WTC11 (cell line): ENCODE results near the gene HCST. TPM values are rescaled to one million over a fixed set of nuclear protein-coding genes. Genes with fewer than 3 reads are reported as not detected.

Source experiments
- ATAC-seq: fragments of 200-7000 bp; cut with Tn5 transposase; 2 replicates; pipeline ENCODE4 v1.10.0; 2021; ENCODE audit warnings: mild to moderate bottlenecking, moderate library complexity
- CTCF ChIA-PET: fragments of 300-600 bp; sonication (Branson Sonifier 250); formaldehyde crosslinking; loops from one replicate; lab custom pipeline; 2021; ENCODE audit warnings: antibody characterized with exemption; lab: Charles Lee
- POLR2A ChIA-PET: fragments of 350-600 bp; sonication (Branson Sonifier 250); formaldehyde crosslinking; loops from one replicate; lab custom pipeline; 2021; ENCODE audit warnings: antibody characterized with exemption; lab: Charles Lee
- DNase-seq: peaks from one replicate; pipeline ENCODE4 v3.0.0; 2021; ENCODE audit warnings: low spot score
- H3K27ac Mint-ChIP-seq: 2 replicates; pipeline ENCODE4 v1.8.0; 2021; ENCODE audit warnings: mixed read lengths
- H3K27me3 Mint-ChIP-seq: 2 replicates; pipeline ENCODE4 v1.8.0; 2021; ENCODE audit warnings: low read depth, mild to moderate bottlenecking, moderate library complexity, mixed read lengths
- H3K36me3 Mint-ChIP-seq: 2 replicates; pipeline ENCODE4 v1.8.0; 2021; ENCODE audit warnings: mixed read lengths
- H3K4me1 Mint-ChIP-seq: 2 replicates; pipeline ENCODE4 v1.8.0; 2022; ENCODE audit warnings: mixed read lengths
- H3K4me3 Mint-ChIP-seq: 2 replicates; pipeline ENCODE4 v1.8.0; 2021; ENCODE audit warnings: mild to moderate bottlenecking, moderate library complexity, mixed read lengths
- H3K9me3 Mint-ChIP-seq: 2 replicates; pipeline ENCODE4 v1.8.0; 2021; ENCODE audit warnings: mixed read lengths
- ATF1 ChIP-seq: sonication (generic); formaldehyde crosslinking; IDR thresholded peaks from 2 replicates; pipeline ENCODE4 v1.8.1; 2023; ENCODE audit warnings: mild to moderate bottlenecking, moderate library complexity, missing genetic modification reagents
- CREM ChIP-seq: sonication (generic); formaldehyde crosslinking; IDR thresholded peaks from 2 replicates; pipeline ENCODE4 v1.8.1; 2022; ENCODE audit warnings: mild to moderate bottlenecking, missing genetic modification reagents, moderate library complexity
- ELF4 ChIP-seq: sonication (generic); formaldehyde crosslinking; IDR thresholded peaks from 2 replicates; pipeline ENCODE4 v1.8.1; 2022; ENCODE audit warnings: low read depth, mild to moderate bottlenecking, moderate library complexity, missing genetic modification reagents
- ESRRA ChIP-seq: sonication (generic); formaldehyde crosslinking; IDR thresholded peaks from 2 replicates; pipeline ENCODE4 v1.8.1; 2022; ENCODE audit warnings: mild to moderate bottlenecking, missing genetic modification reagents, borderline replicate concordance
- FOXP1 ChIP-seq: sonication (generic); formaldehyde crosslinking; IDR thresholded peaks from 2 replicates; pipeline ENCODE4 v1.8.0; 2022; ENCODE audit warnings: missing genetic modification reagents, mild to moderate bottlenecking, moderate library complexity, borderline replicate concordance
- GTF2I ChIP-seq: fragments of 250-450 bp; sonication (Bioruptor Pico); conservative IDR thresholded peaks from 2 replicates; pipeline ENCODE4 v1.4.0; 2021; ENCODE audit warnings: mild to moderate bottlenecking
- IRF1 ChIP-seq: sonication (generic); formaldehyde crosslinking; IDR thresholded peaks from 2 replicates; pipeline ENCODE4 v1.8.0; 2023; ENCODE audit warnings: missing genetic modification reagents
- JAZF1 ChIP-seq: fragments of 250-450 bp; sonication (Bioruptor Pico); IDR thresholded peaks from 2 replicates; pipeline ENCODE4 v1.9.0; 2021; ENCODE audit warnings: moderate library complexity, mild to moderate bottlenecking, inconsistent platforms
- JUN ChIP-seq: sonication (generic); formaldehyde crosslinking; IDR thresholded peaks from 2 replicates; pipeline ENCODE4 v1.8.0; 2023; ENCODE audit warnings: mild to moderate bottlenecking, missing genetic modification reagents
- PREB ChIP-seq: sonication (generic); formaldehyde crosslinking; IDR thresholded peaks from 2 replicates; pipeline ENCODE4 v1.8.1; 2022; ENCODE audit warnings: mild to moderate bottlenecking, missing genetic modification reagents, moderate library complexity, borderline replicate concordance
- PRRX2 ChIP-seq: fragments of 250-450 bp; sonication (Bioruptor Pico); IDR thresholded peaks from 2 replicates; pipeline ENCODE4 v1.8.0; 2021; ENCODE audit warnings: mild to moderate bottlenecking
- RELA ChIP-seq: sonication (generic); formaldehyde crosslinking; IDR thresholded peaks from 2 replicates; pipeline ENCODE4 v1.8.1; 2022; ENCODE audit warnings: missing genetic modification reagents, mild to moderate bottlenecking, borderline replicate concordance
- SMAD3 ChIP-seq: sonication (generic); formaldehyde crosslinking; IDR thresholded peaks from 2 replicates; pipeline ENCODE4 v1.8.0; 2022; ENCODE audit warnings: missing genetic modification reagents, mild to moderate bottlenecking, borderline replicate concordance
- TEAD1 ChIP-seq: sonication (generic); formaldehyde crosslinking; IDR thresholded peaks from 2 replicates; pipeline ENCODE4 v1.8.0; 2022; ENCODE audit warnings: mild to moderate bottlenecking, missing genetic modification reagents
- TEAD4 ChIP-seq: sonication (generic); formaldehyde crosslinking; IDR thresholded peaks from 2 replicates; pipeline ENCODE4 v1.8.0; 2022; ENCODE audit warnings: mild to moderate bottlenecking, missing genetic modification reagents
- ZBTB43 ChIP-seq: sonication (generic); formaldehyde crosslinking; IDR thresholded peaks from 2 replicates; pipeline ENCODE4 v1.8.1; 2023; ENCODE audit warnings: mild to moderate bottlenecking, missing genetic modification reagents
- ZMAT4 ChIP-seq: fragments of 250-450 bp; sonication (Bioruptor Pico); IDR thresholded peaks from 2 replicates; pipeline ENCODE4 v1.9.0; 2021; ENCODE audit warnings: mild to moderate bottlenecking
- ZNF138 ChIP-seq: sonication (generic); formaldehyde crosslinking; conservative IDR thresholded peaks from 2 replicates; pipeline ENCODE4 v1.8.1; 2022; ENCODE audit warnings: mild to moderate bottlenecking, moderate library complexity, missing genetic modification reagents
- ZNF219 ChIP-seq: sonication (generic); formaldehyde crosslinking; IDR thresholded peaks from 2 replicates; pipeline ENCODE4 v1.8.0; 2023; ENCODE audit warnings: missing genetic modification reagents, mild to moderate bottlenecking, borderline replicate concordance
- ZNF263 ChIP-seq: sonication (generic); formaldehyde crosslinking; IDR thresholded peaks from 2 replicates; pipeline ENCODE4 v1.8.1; 2022; ENCODE audit warnings: low read depth, mild to moderate bottlenecking, moderate library complexity, missing genetic modification reagents
- ZNF281 ChIP-seq: sonication (generic); formaldehyde crosslinking; IDR thresholded peaks from 2 replicates; pipeline ENCODE4 v1.8.0; 2023; ENCODE audit warnings: mild to moderate bottlenecking, missing genetic modification reagents
- ZNF317 ChIP-seq: sonication (generic); formaldehyde crosslinking; IDR thresholded peaks from 2 replicates; pipeline ENCODE4 v1.8.1; 2023; ENCODE audit warnings: low read depth, mild to moderate bottlenecking, moderate library complexity, missing genetic modification reagents, borderline replicate concordance
- ZNF396 ChIP-seq: fragments of 250-450 bp; sonication (Bioruptor Pico); IDR thresholded peaks from 2 replicates; pipeline ENCODE4 v1.8.0; 2021; ENCODE audit warnings: mild to moderate bottlenecking, moderate library complexity, borderline replicate concordance
- ZNF671 ChIP-seq: fragments of 250-450 bp; sonication (Bioruptor Pico); IDR thresholded peaks from 2 replicates; pipeline ENCODE4 v1.8.0; 2021; ENCODE audit warnings: mild to moderate bottlenecking
- total RNA-seq: library from RNA; stranded (reverse); gene quantifications from 3 replicates; pipeline ENCODE4 v1.2.3, GENCODE V29; 2021
- TF ChIP-seq, protein P1 (sequence below): fragments of 250-450 bp; sonication (Bioruptor Pico); IDR thresholded peaks from 2 replicates; pipeline ENCODE4 v2.1.2; 2022; ENCODE audit warnings: mild to moderate bottlenecking, moderate library complexity

The HCST gene
- total RNA-seq, 1 experiment from 2014 or later, result 1.9 TPM

DNA sequence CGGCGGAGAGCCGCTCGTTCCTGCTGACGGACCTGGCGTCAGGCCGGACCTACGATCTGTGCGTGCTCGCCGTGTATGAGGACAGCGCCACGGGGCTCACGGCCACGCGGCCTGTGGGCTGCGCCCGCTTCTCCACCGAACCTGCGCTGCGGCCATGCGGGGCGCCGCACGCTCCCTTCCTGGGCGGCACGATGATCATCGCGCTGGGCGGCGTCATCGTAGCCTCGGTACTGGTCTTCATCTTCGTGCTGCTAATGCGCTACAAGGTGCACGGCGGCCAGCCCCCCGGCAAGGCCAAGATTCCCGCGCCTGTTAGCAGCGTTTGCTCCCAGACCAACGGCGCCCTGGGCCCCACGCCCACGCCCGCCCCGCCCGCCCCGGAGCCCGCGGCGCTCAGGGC lies 42.2 kb downstream of the HCST start:
- peaks cover 14% of the 10 kb centered on the region for H3K36me3 Mint-ChIP-seq
- no peak overlapping the region for H3K4me3 Mint-ChIP-seq
- TF ChIP-seq ELF4 (CRISPR knock-in tag), result no peak
- TF ChIP-seq CREM (CRISPR knock-in tag), result no peak
- TF ChIP-seq IRF1 (CRISPR knock-in tag), result no peak
- TF ChIP-seq PRRX2, result no peak
- no peak for TF ChIP-seq ATF1 (CRISPR knock-in tag)
- TF ChIP-seq, protein P1, sequence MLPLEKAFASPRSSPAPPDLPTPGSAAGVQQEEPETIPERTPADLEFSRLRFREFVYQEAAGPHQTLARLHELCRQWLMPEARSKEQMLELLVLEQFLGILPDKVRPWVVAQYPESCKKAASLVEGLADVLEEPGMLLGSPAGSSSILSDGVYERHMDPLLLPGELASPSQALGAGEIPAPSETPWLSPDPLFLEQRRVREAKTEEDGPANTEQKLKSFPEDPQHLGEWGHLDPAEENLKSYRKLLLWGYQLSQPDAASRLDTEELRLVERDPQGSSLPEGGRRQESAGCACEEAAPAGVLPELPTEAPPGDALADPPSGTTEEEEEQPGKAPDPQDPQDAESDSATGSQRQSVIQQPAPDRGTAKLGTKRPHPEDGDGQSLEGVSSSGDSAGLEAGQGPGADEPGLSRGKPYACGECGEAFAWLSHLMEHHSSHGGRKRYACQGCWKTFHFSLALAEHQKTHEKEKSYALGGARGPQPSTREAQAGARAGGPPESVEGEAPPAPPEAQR (CRISPR knock-in tag), result no peak
- TF ChIP-seq GTF2I (CRISPR knock-in tag), result no peak
- TF ChIP-seq SMAD3 (CRISPR knock-in tag), result no peak
- no peak for TF ChIP-seq ZNF263 (CRISPR knock-in tag)
- no peak for TF ChIP-seq ZMAT4 (CRISPR knock-in tag)
- no peak for TF ChIP-seq ZNF317 (CRISPR knock-in tag)
- TF ChIP-seq PREB (CRISPR knock-in tag), result no peak
- no peak for TF ChIP-seq ZNF396
- no peak for TF ChIP-seq TEAD1 (CRISPR knock-in tag)
- TF ChIP-seq RELA (CRISPR knock-in tag), result no peak
- TF ChIP-seq TEAD4 (CRISPR knock-in tag), result no peak
- TF ChIP-seq JUN, result no peak
- TF ChIP-seq ZNF281, result no peak
- H3K27ac Mint-ChIP-seq, result no peak overlapping the region
- no peak for DNase-seq
- no peak for ATAC-seq
- CTCF ChIA-PET, result interaction anchor here (0.6 to 0.9 kb wide), 2 partner anchors 75 to 270 kb away, joined by 4 to 5 read pairs; no protein-coding TSS in a partner anchor
- peaks cover 8% of the 10 kb centered on the region for H3K4me1 Mint-ChIP-seq
- no peaks in the 10 kb centered on the region for H3K27me3 Mint-ChIP-seq
- H3K9me3 Mint-ChIP-seq, result no peaks in the 10 kb centered on the region
- POLR2A ChIA-PET, result no interaction called here

DNA sequence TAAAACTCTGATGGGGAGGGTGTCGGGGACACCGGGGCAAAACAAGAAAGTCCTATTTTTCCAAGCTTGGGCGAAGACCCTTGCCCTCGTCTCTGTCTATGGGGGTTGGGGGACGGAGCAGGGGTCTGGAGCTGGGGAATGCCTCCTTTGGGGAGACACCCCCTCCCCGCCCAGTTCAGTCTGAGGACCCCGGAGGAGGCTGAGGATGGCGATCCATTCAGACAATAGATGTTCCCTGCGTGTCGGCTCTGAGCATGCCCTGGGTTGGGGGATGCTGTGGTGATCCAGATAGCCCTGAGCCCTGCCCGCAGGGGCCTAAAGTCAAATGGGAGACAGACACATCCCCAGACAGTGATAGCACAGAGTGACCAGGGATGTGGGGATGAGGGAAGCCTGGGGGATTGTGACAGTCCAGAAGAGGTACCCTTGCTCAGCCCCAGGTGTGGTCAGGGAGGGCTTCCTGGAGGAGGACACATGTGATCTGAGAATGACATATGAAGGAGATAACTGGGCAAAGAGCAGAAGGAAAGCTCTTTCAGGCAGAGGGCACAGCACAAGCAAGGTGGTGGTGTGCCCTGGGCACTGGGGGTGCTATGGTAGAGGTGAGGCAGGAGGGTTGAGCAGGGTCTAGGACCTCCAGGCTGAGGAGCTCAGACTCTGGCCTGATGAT lies 42.9 kb downstream of the HCST start:
- DNase-seq (no peak), ATAC-seq (no peak)
- Mint-ChIP-seq H3K4me3 (no peak overlapping the region), H3K4me1 (peaks cover 8% of the 10 kb centered on the region), H3K36me3 (peaks cover 14% of the 10 kb centered on the region), H3K27ac (no peak overlapping the region), H3K27me3 (no peaks in the 10 kb centered on the region; the same call in 1 of the 2 replicates), H3K9me3 (no peaks in the 10 kb centered on the region)
- ChIA-PET POLR2A (no interaction called here), CTCF (interaction anchor here (0.7 to 1.0 kb wide), 2 partner anchors 14 to 49 kb away, joined by 3 to 4 read pairs; partner anchors contain the start of gene SDHAF1)
- TF ChIP-seq ESRRA (CRISPR knock-in tag) (no peak), SMAD3 (CRISPR knock-in tag) (no peak), ZNF138 (CRISPR knock-in tag) (no peak), FOXP1 (no peak), ZNF219 (no peak), ZNF671 (CRISPR knock-in tag) (no peak), ZBTB43 (no peak), JAZF1 (CRISPR knock-in tag) (no peak)
